GM13976 (cell line): Measurements from ENCODE around the gene RAD9B.

Experiments
- DNase-seq: peaks from one replicate; pipeline ENCODE4 v3.0.0; 2012; ENCODE audit warnings: low spot score
- in situ Hi-C: fragments of 300-500 bp; cut with MboI; formaldehyde crosslinking; loops from one replicate; pipeline ENCODE4 v1.12.0; 2022; ENCODE audit warnings: low sequenced_read_pairs, mixed read lengths, inconsistent platforms; ENCODE audit not compliant: unreplicated experiment
- TF ChIP-seq, protein P1 (sequence below): IDR thresholded peaks from 2 replicates; pipeline ENCODE4 v1.5.1; 2012; ENCODE audit warnings: borderline replicate concordance, mild to moderate bottlenecking; ENCODE audit not compliant: insufficient read depth; ENCODE audit errors: extremely low read depth, missing control alignments, control extremely low read depth

Gene RAD9B

GRCh38 chr12:110530511-110530910 lies 28.4 kb downstream of the RAD9B start:
- TF ChIP-seq, protein P1, sequence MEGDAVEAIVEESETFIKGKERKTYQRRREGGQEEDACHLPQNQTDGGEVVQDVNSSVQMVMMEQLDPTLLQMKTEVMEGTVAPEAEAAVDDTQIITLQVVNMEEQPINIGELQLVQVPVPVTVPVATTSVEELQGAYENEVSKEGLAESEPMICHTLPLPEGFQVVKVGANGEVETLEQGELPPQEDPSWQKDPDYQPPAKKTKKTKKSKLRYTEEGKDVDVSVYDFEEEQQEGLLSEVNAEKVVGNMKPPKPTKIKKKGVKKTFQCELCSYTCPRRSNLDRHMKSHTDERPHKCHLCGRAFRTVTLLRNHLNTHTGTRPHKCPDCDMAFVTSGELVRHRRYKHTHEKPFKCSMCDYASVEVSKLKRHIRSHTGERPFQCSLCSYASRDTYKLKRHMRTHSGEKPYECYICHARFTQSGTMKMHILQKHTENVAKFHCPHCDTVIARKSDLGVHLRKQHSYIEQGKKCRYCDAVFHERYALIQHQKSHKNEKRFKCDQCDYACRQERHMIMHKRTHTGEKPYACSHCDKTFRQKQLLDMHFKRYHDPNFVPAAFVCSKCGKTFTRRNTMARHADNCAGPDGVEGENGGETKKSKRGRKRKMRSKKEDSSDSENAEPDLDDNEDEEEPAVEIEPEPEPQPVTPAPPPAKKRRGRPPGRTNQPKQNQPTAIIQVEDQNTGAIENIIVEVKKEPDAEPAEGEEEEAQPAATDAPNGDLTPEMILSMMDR, result no peak
- no peak for DNase-seq
- in situ Hi-C loops, result no loop called here

- in situ Hi-C loops, result no loop called here
- peak; percentile 71 for DNase-seq
- TF ChIP-seq, protein P1, result no peak
Measured at GRCh38 chr12:110531741-110532333, 29.7 kb downstream of the RAD9B start.

GRCh38 chr12:110532644-110533043 lies 30.5 kb downstream of the RAD9B start:
- no peak for DNase-seq
- in situ Hi-C loops, result no loop called here
- TF ChIP-seq, protein P1, result no peak

DNA sequence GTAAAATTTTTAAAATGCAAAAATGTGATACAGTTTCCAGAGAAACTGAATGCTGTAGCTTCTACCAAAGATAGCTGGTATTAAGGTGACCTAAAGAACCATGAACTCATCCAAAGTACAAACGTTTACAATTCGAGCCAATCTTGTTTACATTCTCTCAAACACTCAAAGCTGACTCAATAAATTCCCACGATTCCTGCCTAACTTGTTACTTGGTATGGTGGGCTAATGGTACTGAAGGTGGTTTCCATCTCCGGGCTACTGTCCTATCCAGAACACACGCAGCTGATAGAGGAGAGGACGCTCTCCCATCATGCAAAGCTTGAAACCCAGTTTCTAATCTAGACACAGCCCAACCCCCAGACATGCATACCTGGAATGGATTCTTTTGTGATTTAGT lies 31.5 kb downstream of the RAD9B start:
- DNase-seq, result no peak
- TF ChIP-seq, protein P1, result no peak
- in situ Hi-C loops, result no loop called here

- TF ChIP-seq, protein P1, result no peak
- in situ Hi-C loops, result no loop called here
Measured at GRCh38 chr12:110534811-110535210, 32.7 kb downstream of the RAD9B start.

GRCh38 chr12:110536834-110537604 lies 34.9 kb downstream of the RAD9B start:
- no peak for DNase-seq
- TF ChIP-seq, protein P1, result no peak
- in situ Hi-C loops, result no loop called here

More at GRCh38 chr12:110534811-110535210, 32.7 kb downstream of the RAD9B start:
- DNase-seq, result no peak
